OCI-LY1 (cell line): Measurements from ENCODE around the gene MSRB3.

Experiments
- H2AFZ ChIP-seq: fragments of 200-600 bp; sonication (generic), shearing (Covaris generic); 2 replicates; pipeline ENCODE4 v1.6.0; 2014; ENCODE audit warnings: antibody characterized with exemption, mild to moderate bottlenecking, low read length
- H3F3A ChIP-seq: fragments of 200-600 bp; sonication (generic), shearing (Covaris generic); 2 replicates; pipeline ENCODE4 v1.6.0; 2014; ENCODE audit warnings: mild to moderate bottlenecking, antibody characterized with exemption, low read length, moderate library complexity; ENCODE audit not compliant: insufficient read depth
- H3K27ac ChIP-seq: fragments of 200-600 bp; sonication (generic); 2 replicates; pipeline ENCODE4 v1.5.1; 2014; ENCODE audit warnings: low read length, mixed run types, mild to moderate bottlenecking, low read depth; ENCODE audit not compliant: poor library complexity, severe bottlenecking
- H3K27me3 ChIP-seq: fragments of 200-600 bp; sonication (generic); 2 replicates; pipeline ENCODE4 v1.6.0; 2014; ENCODE audit warnings: antibody characterized with exemption, mild to moderate bottlenecking, low read length, moderate library complexity; ENCODE audit not compliant: insufficient read depth
- H3K36me3 ChIP-seq: fragments of 200-600 bp; sonication (generic); 2 replicates; pipeline ENCODE4 v1.6.1; 2014; ENCODE audit warnings: mild to moderate bottlenecking, antibody characterized with exemption, low read length, moderate library complexity, mixed read lengths; ENCODE audit not compliant: insufficient read depth
- H3K4me1 ChIP-seq: fragments of 200-600 bp; sonication (generic); 2 replicates; pipeline ENCODE4 v1.5.1; 2014; ENCODE audit warnings: mild to moderate bottlenecking, low read length, moderate library complexity; ENCODE audit not compliant: insufficient read depth, severe bottlenecking
- H3K4me2 ChIP-seq: fragments of 200-600 bp; sonication (generic), shearing (Covaris generic); 2 replicates; pipeline ENCODE4 v1.6.1; 2014; ENCODE audit warnings: low read length
- H3K4me3 ChIP-seq: fragments of 200-600 bp; sonication (generic); 2 replicates; pipeline ENCODE4 v1.5.1; 2014; ENCODE audit warnings: low read length, low read depth, mild to moderate bottlenecking, mixed read lengths; ENCODE audit not compliant: poor library complexity, severe bottlenecking
- H3K79me2 ChIP-seq: fragments of 200-600 bp; shearing (Covaris generic); 2 replicates; pipeline ENCODE4 v1.6.1; 2016; ENCODE audit warnings: mixed run types, low read length, mixed read lengths; ENCODE audit not compliant: insufficient read depth
- H3K9ac ChIP-seq: fragments of 200-600 bp; sonication (generic), shearing (Covaris generic); 2 replicates; pipeline ENCODE4 v1.6.1; 2014; ENCODE audit warnings: mild to moderate bottlenecking, low read length, mixed read lengths
- H3K9me2 ChIP-seq: fragments of 200-600 bp; sonication (generic), shearing (Covaris generic); 2 replicates; pipeline ENCODE4 v1.6.1; 2014; ENCODE audit warnings: low read depth, mild to moderate bottlenecking, low read length, mixed read lengths
- H3K9me3 ChIP-seq: fragments of 200-600 bp; shearing (Covaris generic); 2 replicates; pipeline ENCODE4 v1.6.1; 2014; ENCODE audit warnings: low read length, mixed read lengths
- H4K20me1 ChIP-seq: fragments of 200-600 bp; sonication (generic), shearing (Covaris generic); 2 replicates; pipeline ENCODE4 v1.6.0; 2016; ENCODE audit warnings: mild to moderate bottlenecking, low read length; ENCODE audit not compliant: insufficient read depth
- EZH2 ChIP-seq: fragments of 200-600 bp; sonication (generic), shearing (Covaris generic); IDR thresholded peaks from 2 replicates; pipeline ENCODE4 v1.8.0; 2017; ENCODE audit warnings: borderline replicate concordance, mixed run types, mild to moderate bottlenecking, antibody characterized with exemption, low read length, moderate library complexity, mixed read lengths
- TF ChIP-seq, protein P1 (sequence below): fragments of 200-600 bp; sonication (generic), shearing (Covaris generic); IDR thresholded peaks from 2 replicates; pipeline ENCODE4 v1.5.1; 2017; ENCODE audit warnings: mild to moderate bottlenecking, antibody characterized with exemption, low read length, moderate library complexity, mixed read lengths

MSRB3 gene

DNA sequence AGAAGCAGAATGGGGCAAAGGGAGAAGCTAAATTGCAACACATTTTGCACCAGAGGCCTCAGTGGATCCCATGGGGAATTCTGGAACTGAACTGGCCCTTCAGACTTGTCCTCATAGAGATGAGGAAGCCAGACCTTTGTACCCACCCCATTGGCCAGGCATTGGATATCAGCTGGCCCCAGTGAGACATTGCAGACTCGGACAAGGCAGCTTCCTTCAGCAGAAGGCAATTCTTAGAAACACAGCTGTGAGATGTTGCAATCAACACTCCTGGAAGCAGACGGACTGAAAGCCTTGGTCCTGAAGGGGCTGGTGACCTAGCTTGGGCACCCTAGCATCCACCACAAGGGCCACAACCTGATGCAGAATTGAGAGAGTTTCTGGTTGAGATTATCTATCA, 218.1 kb downstream of the MSRB3 start:
- H3K36me3 ChIP-seq, result no peaks in the 10 kb centered on the region
- TF ChIP-seq, protein P1, sequence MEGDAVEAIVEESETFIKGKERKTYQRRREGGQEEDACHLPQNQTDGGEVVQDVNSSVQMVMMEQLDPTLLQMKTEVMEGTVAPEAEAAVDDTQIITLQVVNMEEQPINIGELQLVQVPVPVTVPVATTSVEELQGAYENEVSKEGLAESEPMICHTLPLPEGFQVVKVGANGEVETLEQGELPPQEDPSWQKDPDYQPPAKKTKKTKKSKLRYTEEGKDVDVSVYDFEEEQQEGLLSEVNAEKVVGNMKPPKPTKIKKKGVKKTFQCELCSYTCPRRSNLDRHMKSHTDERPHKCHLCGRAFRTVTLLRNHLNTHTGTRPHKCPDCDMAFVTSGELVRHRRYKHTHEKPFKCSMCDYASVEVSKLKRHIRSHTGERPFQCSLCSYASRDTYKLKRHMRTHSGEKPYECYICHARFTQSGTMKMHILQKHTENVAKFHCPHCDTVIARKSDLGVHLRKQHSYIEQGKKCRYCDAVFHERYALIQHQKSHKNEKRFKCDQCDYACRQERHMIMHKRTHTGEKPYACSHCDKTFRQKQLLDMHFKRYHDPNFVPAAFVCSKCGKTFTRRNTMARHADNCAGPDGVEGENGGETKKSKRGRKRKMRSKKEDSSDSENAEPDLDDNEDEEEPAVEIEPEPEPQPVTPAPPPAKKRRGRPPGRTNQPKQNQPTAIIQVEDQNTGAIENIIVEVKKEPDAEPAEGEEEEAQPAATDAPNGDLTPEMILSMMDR, result no peak
- no peak for TF ChIP-seq EZH2
- no peaks in the 10 kb centered on the region for H3K79me2 ChIP-seq
- H3K4me1 ChIP-seq, result no peaks in the 10 kb centered on the region
- no peak overlapping the region for H2AFZ ChIP-seq
- H3K27ac ChIP-seq, result no peak overlapping the region
- no peak overlapping the region for H3K4me3 ChIP-seq
- H4K20me1 ChIP-seq, result no peaks in the 10 kb centered on the region
- no peak overlapping the region for H3K9ac ChIP-seq
- H3K9me2 ChIP-seq, result no peaks in the 10 kb centered on the region
- no peaks in the 10 kb centered on the region for H3F3A ChIP-seq
- no peak overlapping the region for H3K4me2 ChIP-seq
- no peaks in the 10 kb centered on the region for H3K9me3 ChIP-seq
- H3K27me3 ChIP-seq, result no peaks in the 10 kb centered on the region

DNA sequence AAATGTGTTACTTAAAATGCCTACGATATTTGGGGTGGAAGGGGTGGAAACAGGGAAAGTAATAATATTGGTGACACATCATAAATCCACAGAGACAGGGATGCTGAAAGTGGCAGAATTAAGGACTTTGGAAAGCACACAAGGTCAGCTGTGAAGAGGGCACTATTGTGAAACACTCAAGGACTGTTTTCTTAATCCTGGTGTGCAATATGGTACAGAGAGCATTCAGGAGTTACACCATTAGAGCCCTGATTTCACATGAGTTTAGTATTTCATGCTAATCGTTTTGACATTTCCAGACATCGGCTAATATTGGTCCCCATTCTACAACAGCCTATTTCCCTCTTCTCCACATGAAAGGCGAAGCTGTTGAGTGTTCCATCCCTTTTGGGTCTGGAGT, 219.2 kb downstream of the MSRB3 start:
- Histone ChIP-seq H3K79me2 (no peaks in the 10 kb centered on the region), H3K4me2 (no peak overlapping the region), H3K9me3 (no peaks in the 10 kb centered on the region), H3K9me2 (no peaks in the 10 kb centered on the region), H3K4me3 (no peak overlapping the region), H3K36me3 (no peaks in the 10 kb centered on the region), H3K27ac (no peak overlapping the region), H2AFZ (no peak overlapping the region), H4K20me1 (no peaks in the 10 kb centered on the region), H3K27me3 (no peaks in the 10 kb centered on the region), H3K4me1 (no peaks in the 10 kb centered on the region), H3F3A (no peaks in the 10 kb centered on the region), H3K9ac (no peak overlapping the region)
- TF ChIP-seq, protein P1, result no peak
- TF ChIP-seq EZH2, result no peak

DNA sequence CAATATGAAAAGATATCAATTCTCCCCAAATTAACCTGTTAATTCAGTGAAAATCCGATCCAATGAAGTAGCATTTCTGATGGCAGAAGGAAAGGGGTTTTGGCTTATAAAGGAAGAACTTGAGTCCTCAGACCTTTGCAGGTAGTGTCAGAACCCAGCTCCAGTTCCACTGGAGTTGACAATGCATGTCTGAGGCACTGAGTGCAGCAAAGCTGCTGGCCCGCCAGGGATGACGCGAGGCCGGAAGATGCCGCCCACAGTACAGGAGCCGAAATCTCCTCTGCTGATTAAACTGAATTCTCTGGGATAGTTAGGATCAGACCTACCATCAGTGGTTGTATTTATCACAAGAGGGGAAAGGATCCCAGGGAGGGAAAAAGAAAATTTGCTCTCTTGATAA, 220.7 kb downstream of the MSRB3 start:
- H3K9ac ChIP-seq, result no peak overlapping the region
- no peaks in the 10 kb centered on the region for H3K27me3 ChIP-seq
- H3K4me1 ChIP-seq, result no peaks in the 10 kb centered on the region
- H3K36me3 ChIP-seq, result no peaks in the 10 kb centered on the region
- H3K79me2 ChIP-seq, result no peaks in the 10 kb centered on the region
- no peaks in the 10 kb centered on the region for H3K9me3 ChIP-seq
- H3K27ac ChIP-seq, result no peak overlapping the region
- TF ChIP-seq, protein P1, result no peak
- no peak for TF ChIP-seq EZH2
- H3F3A ChIP-seq, result no peaks in the 10 kb centered on the region
- no peak overlapping the region for H3K4me2 ChIP-seq
- H4K20me1 ChIP-seq, result no peaks in the 10 kb centered on the region
- H3K4me3 ChIP-seq, result no peak overlapping the region
- no peaks in the 10 kb centered on the region for H3K9me2 ChIP-seq
- H2AFZ ChIP-seq, result no peak overlapping the region
